Neural cell (in vitro differentiated cells): ENCODE data around the gene OR51B6. TPM values are rescaled to one million over a fixed set of nuclear protein-coding genes. Genes with fewer than 3 reads are reported as not detected.
"Not testable (repeated sequence)": the region's sequence is repeated elsewhere in the genome, so short reads cannot be mapped to it uniquely, and the experiment has no call there.

Experiments
- H2AFZ ChIP-seq: fragments of 200-600, 300-800 bp; sonication (generic), shearing (Covaris generic); 2 replicates; pipeline ENCODE4 v1.6.0; 2014; ENCODE audit warnings: low read depth, mild to moderate bottlenecking, antibody characterized with exemption, low read length, moderate library complexity
- H3F3A ChIP-seq: fragments of 200-600 bp; shearing (Covaris generic); 2 replicates; pipeline ENCODE4 v1.6.1; 2016; ENCODE audit warnings: mild to moderate bottlenecking, moderate library complexity, mixed read lengths, antibody characterized with exemption, low read length; ENCODE audit not compliant: insufficient read depth, poor library complexity, severe bottlenecking
- H3K27ac ChIP-seq: fragments of 200-600, 300-800 bp; sonication (generic), shearing (Covaris generic); 2 replicates; pipeline ENCODE4 v1.5.1; 2014; ENCODE audit warnings: mild to moderate bottlenecking, low read length, moderate library complexity
- H3K27me3 ChIP-seq: fragments of 300-800, 200-600 bp; sonication (generic), shearing (Covaris generic); 2 replicates; pipeline ENCODE4 v1.6.0; 2014; ENCODE audit warnings: mild to moderate bottlenecking, low read depth, low read length, moderate library complexity; ENCODE audit not compliant: insufficient read depth
- H3K36me3 ChIP-seq: fragments of 300-800, 200-600 bp; sonication (generic), shearing (Covaris generic); 2 replicates; pipeline ENCODE4 v1.5.1; 2014; ENCODE audit warnings: mild to moderate bottlenecking, antibody characterized with exemption, low read length, moderate library complexity; ENCODE audit not compliant: insufficient read depth
- H3K4me2 ChIP-seq: fragments of 300-800, 200-600 bp; sonication (generic), shearing (Covaris generic); 2 replicates; pipeline ENCODE4 v1.6.0; 2014; ENCODE audit warnings: mild to moderate bottlenecking, low read length
- H3K4me3 ChIP-seq: fragments of 300-800, 200-600 bp; sonication (generic), shearing (Covaris generic); 2 replicates; pipeline ENCODE4 v1.5.1; 2014; ENCODE audit warnings: mild to moderate bottlenecking, low read length, moderate library complexity
- H3K79me2 ChIP-seq: fragments of 200-600 bp; shearing (Covaris generic); replicated peaks from 2 replicates; pipeline ENCODE4 v1.6.0; 2014; ENCODE audit warnings: mild to moderate bottlenecking, low read length, moderate library complexity; ENCODE audit not compliant: insufficient read depth
- H3K9ac ChIP-seq: fragments of 300-800, 200-600 bp; sonication (generic), shearing (Covaris generic); 2 replicates; pipeline ENCODE4 v1.6.1; 2016; ENCODE audit warnings: mild to moderate bottlenecking, low read length, mixed read lengths
- H3K9me2 ChIP-seq: fragments of 200-600 bp; shearing (Covaris generic); 2 replicates; pipeline ENCODE4 v1.6.1; 2016; ENCODE audit warnings: mild to moderate bottlenecking, low read length, mixed read lengths; ENCODE audit not compliant: insufficient read depth
- H3K9me3 ChIP-seq: fragments of 200-600, 300-800 bp; sonication (generic), shearing (Covaris generic); 2 replicates; pipeline ENCODE4 v1.6.1; 2016; ENCODE audit warnings: mild to moderate bottlenecking, mixed run types, low read length, moderate library complexity, mixed read lengths
- H4K20me1 ChIP-seq: fragments of 200-600 bp; shearing (Covaris generic); 2 replicates; pipeline ENCODE4 v1.6.1; 2016; ENCODE audit warnings: mild to moderate bottlenecking, mixed run types; ENCODE audit not compliant: insufficient read depth
- EP300 ChIP-seq: fragments of 450-650 bp; conservative IDR thresholded peaks from 2 replicates; pipeline ENCODE4 v1.6.1; 2014; ENCODE audit warnings: antibody characterized with exemption, mild to moderate bottlenecking, moderate library complexity; ENCODE audit not compliant: poor library complexity, severe bottlenecking
- EZH2 ChIP-seq: fragments of 200-600, 300-800 bp; shearing (Covaris generic), sonication (generic); IDR thresholded peaks from 2 replicates; pipeline ENCODE4 v1.6.1; 2014; ENCODE audit warnings: antibody characterized with exemption, low read length, borderline replicate concordance, mild to moderate bottlenecking; ENCODE audit not compliant: insufficient read depth, poor library complexity, severe bottlenecking
- MXI1 ChIP-seq: fragments of 450-650 bp; conservative IDR thresholded peaks from 2 replicates; pipeline ENCODE4 v1.6.1; 2014; ENCODE audit warnings: antibody characterized with exemption, mild to moderate bottlenecking; ENCODE audit not compliant: poor library complexity, severe bottlenecking
- POLR2AphosphoS5 ChIP-seq: IDR thresholded peaks from 2 replicates; pipeline ENCODE4 v1.6.1; 2012
- RAD21 ChIP-seq: fragments of 450-650 bp; conservative IDR thresholded peaks from 2 replicates; pipeline ENCODE4 v1.6.1; 2014; ENCODE audit warnings: antibody characterized with exemption, mild to moderate bottlenecking, moderate library complexity
- SMC3 ChIP-seq: fragments of 450-650 bp; conservative IDR thresholded peaks from 2 replicates; pipeline ENCODE4 v1.6.1; 2014; ENCODE audit warnings: antibody characterized with exemption, mild to moderate bottlenecking, moderate library complexity; ENCODE audit not compliant: poor library complexity
- TAF1 ChIP-seq: IDR thresholded peaks from 2 replicates; pipeline ENCODE4 v1.6.1; 2012; ENCODE audit warnings: low read depth
- polyA plus RNA-seq: library from polyadenylated mRNA; depleted of rRNA; stranded (reverse); fragments of >200 nt; gene quantifications from 2 replicates; pipeline ENCODE4 v1.2.3, GENCODE V29; 2014
- TF ChIP-seq, protein P1 (sequence below): IDR thresholded peaks from 2 replicates; pipeline ENCODE4 v1.6.1; 2012; ENCODE audit warnings: borderline replicate concordance
- TF ChIP-seq, protein P2 (sequence below): fragments of 450-650 bp; IDR thresholded peaks from 2 replicates; pipeline ENCODE4 v1.5.1; 2014; ENCODE audit warnings: antibody characterized with exemption, mild to moderate bottlenecking, moderate library complexity; ENCODE audit not compliant: poor library complexity, severe bottlenecking

OR51B6 gene
- polyA plus RNA-seq, 1 donor from 2014 or later, result not detected

DNA sequence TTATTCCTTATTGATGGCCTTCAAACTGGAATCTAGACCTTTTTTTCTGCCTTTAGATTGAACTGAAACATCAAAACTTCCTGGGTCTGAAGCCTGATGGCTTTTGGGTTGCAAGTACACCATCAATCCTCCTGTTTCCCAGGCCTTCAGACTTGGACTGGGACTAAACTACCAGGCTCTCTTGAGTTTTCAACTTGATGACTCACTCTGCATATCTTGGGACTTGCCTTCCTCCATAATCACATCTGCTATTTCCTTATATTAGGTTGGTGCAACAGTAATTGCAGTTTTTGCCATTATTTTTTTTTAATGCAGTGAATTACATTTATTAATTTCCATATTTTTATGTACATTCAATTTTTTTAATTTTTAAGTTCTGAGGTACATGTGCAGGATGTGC is 15.0 kb upstream of the OR51B6 start:
- Histone ChIP-seq H3K4me2 (no peak overlapping the region), H3K36me3 (no peaks in the 10 kb centered on the region), H3K27ac (no peak overlapping the region), H4K20me1 (no peaks in the 10 kb centered on the region), H3K4me3 (no peak overlapping the region), H3K79me2 (no peaks in the 10 kb centered on the region), H3K9me2 (no peaks in the 10 kb centered on the region), H3K9ac (no peak overlapping the region), H3K9me3 (no peaks in the 10 kb centered on the region), H3K27me3 (no peaks in the 10 kb centered on the region), H2AFZ (no peak overlapping the region), H3F3A (no peaks in the 10 kb centered on the region)
- no peak for TF ChIP-seq EP300
- TF ChIP-seq, protein P1, sequence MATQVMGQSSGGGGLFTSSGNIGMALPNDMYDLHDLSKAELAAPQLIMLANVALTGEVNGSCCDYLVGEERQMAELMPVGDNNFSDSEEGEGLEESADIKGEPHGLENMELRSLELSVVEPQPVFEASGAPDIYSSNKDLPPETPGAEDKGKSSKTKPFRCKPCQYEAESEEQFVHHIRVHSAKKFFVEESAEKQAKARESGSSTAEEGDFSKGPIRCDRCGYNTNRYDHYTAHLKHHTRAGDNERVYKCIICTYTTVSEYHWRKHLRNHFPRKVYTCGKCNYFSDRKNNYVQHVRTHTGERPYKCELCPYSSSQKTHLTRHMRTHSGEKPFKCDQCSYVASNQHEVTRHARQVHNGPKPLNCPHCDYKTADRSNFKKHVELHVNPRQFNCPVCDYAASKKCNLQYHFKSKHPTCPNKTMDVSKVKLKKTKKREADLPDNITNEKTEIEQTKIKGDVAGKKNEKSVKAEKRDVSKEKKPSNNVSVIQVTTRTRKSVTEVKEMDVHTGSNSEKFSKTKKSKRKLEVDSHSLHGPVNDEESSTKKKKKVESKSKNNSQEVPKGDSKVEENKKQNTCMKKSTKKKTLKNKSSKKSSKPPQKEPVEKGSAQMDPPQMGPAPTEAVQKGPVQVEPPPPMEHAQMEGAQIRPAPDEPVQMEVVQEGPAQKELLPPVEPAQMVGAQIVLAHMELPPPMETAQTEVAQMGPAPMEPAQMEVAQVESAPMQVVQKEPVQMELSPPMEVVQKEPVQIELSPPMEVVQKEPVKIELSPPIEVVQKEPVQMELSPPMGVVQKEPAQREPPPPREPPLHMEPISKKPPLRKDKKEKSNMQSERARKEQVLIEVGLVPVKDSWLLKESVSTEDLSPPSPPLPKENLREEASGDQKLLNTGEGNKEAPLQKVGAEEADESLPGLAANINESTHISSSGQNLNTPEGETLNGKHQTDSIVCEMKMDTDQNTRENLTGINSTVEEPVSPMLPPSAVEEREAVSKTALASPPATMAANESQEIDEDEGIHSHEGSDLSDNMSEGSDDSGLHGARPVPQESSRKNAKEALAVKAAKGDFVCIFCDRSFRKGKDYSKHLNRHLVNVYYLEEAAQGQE, result no peak
- TF ChIP-seq, protein P2, sequence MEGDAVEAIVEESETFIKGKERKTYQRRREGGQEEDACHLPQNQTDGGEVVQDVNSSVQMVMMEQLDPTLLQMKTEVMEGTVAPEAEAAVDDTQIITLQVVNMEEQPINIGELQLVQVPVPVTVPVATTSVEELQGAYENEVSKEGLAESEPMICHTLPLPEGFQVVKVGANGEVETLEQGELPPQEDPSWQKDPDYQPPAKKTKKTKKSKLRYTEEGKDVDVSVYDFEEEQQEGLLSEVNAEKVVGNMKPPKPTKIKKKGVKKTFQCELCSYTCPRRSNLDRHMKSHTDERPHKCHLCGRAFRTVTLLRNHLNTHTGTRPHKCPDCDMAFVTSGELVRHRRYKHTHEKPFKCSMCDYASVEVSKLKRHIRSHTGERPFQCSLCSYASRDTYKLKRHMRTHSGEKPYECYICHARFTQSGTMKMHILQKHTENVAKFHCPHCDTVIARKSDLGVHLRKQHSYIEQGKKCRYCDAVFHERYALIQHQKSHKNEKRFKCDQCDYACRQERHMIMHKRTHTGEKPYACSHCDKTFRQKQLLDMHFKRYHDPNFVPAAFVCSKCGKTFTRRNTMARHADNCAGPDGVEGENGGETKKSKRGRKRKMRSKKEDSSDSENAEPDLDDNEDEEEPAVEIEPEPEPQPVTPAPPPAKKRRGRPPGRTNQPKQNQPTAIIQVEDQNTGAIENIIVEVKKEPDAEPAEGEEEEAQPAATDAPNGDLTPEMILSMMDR, result no peak
- TF ChIP-seq EZH2, result no peak
- TF ChIP-seq SMC3, result no peak
- TF ChIP-seq POLR2AphosphoS5, result no peak
- TF ChIP-seq TAF1, result no peak
- TF ChIP-seq MXI1, result no peak
- no peak for TF ChIP-seq RAD21

DNA sequence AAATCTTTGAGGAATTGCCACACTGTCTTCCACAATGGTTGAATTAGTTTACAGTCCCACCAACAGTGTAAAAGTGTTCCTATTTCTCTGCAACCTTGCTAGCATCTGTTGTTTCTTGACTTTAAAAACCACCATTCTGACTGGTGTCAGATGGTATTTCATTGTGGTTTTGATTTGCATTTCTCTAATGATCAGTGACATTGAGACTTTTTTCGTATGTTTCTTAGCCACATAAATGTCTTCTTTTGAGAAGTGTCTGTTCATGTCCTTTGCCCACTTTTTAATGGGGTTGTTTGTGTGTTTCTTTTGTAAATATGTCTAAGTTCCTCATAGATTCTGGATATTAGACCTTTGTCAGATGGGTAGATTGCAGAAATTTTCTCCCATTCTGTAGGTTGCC is 14.1 kb upstream of the OR51B6 start:
- H3K9me3 ChIP-seq, H3K4me3 ChIP-seq, H3K27ac ChIP-seq, H3F3A ChIP-seq, H3K9ac ChIP-seq, H3K9me2 ChIP-seq, H2AFZ ChIP-seq, H4K20me1 ChIP-seq, H3K36me3 ChIP-seq, H3K27me3 ChIP-seq, H3K4me2 ChIP-seq, H3K79me2 ChIP-seq: not testable (repeated sequence)

DNA sequence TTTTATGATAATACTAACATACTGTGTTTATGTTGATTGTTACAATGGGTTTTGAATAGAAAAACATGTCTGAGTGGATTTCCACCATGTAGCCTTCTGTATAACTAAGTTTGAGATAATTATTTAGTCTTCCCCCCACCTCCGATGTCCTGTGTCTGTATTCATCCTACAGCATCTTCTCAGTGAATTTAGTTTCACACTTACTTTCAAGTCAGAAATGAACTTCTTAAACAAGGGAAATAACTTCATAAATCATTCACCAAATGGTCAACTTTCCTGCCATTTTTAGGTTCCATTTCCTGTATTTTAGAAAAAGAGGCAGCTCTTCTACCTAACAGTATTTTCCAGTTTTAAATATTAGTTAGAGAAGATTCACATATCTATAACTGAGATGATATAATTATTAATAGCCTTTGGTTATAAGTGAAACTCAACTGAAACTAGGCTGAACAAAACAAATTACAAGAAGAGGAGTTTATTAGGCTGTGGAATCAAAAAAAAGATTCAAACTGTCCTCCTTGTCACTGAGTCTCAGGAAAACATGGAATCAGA is 11.5 kb upstream of the OR51B6 start:
- Histone ChIP-seq H2AFZ (no peak overlapping the region), H3K36me3 (no peaks in the 10 kb centered on the region), H3K79me2 (no peaks in the 10 kb centered on the region), H3K27ac (no peak overlapping the region), H3K9me3 (no peaks in the 10 kb centered on the region), H3K4me3 (no peak overlapping the region), H3K4me2 (no peak overlapping the region), H4K20me1 (no peaks in the 10 kb centered on the region), H3K9ac (no peak overlapping the region), H3K9me2 (no peaks in the 10 kb centered on the region), H3K27me3 (no peaks in the 10 kb centered on the region), H3F3A (no peaks in the 10 kb centered on the region)
- TF ChIP-seq, protein P1, result no peak
- TF ChIP-seq MXI1, result no peak
- TF ChIP-seq TAF1, result no peak
- no peak for TF ChIP-seq RAD21
- no peak for TF ChIP-seq EZH2
- TF ChIP-seq EP300, result no peak
- TF ChIP-seq, protein P2, result no peak
- no peak for TF ChIP-seq SMC3
- no peak for TF ChIP-seq POLR2AphosphoS5
